Measurements from ENCODE around the gene IRF7. TPM values are rescaled to one million over a fixed set of nuclear protein-coding genes. Genes with fewer than 3 reads are reported as not detected.

Gene IRF7
- polyA plus RNA-seq, 1 of the 3 experiments (the other 2 are of a cell fraction), result 6.3 TPM

- Histone ChIP-seq H3K27me3 (ENCODE audit: insufficient read depth) (no peaks in the 10 kb centered on the region), H3K36me3 (replicated peaks in 1 of 2; ENCODE audit: control insufficient read depth in 1 of 2, insufficient read depth in 2 of 2, low read length in 1 of 2) (no peaks in the 10 kb centered on the region), H3K79me2 (ENCODE audit: insufficient read depth) (peaks cover 49% of the 10 kb centered on the region), H4K20me1 (ENCODE audit: insufficient read depth) (peaks cover 45% of the 10 kb centered on the region), H3K9ac (peak within 1 kb of the TSS; percentile 89), H3K4me3 (ENCODE audit: low read depth in 2 of 2, low read length in 1 of 2) (peak within 1 kb of the TSS; percentile 93 to 98), H3K27ac (ENCODE audit: low read depth in 2 of 2, low read length in 1 of 2) (peak within 1 kb of the TSS; percentile 77 to 98), H3K9me3 (no peaks in the 10 kb centered on the region), H3K9me2 (no peaks in the 10 kb centered on the region), H3F3A (replicated peaks; ENCODE audit: insufficient read depth) (no peaks in the 10 kb centered on the region), H3K4me2 (peak within 1 kb of the TSS; percentile 97), H3K4me1 (ENCODE audit: control insufficient read depth in 1 of 2, insufficient read depth in 2 of 2, low read depth in 1 of 2, low read length in 1 of 2) (peaks cover 4 to 29% of the 10 kb centered on the region in 2 experiments; a peak in 3 of 4 replicates), H2AFZ (ENCODE audit: low read depth) (peak within 1 kb of the TSS; percentile 93)
- WGBS (ENCODE audit: low lambda C conversion rate), result 1% methylated on average over 32 of the region's 99 CpGs
- ChIA-PET CTCF (interaction anchor here (0.6 to 1.5 kb wide), 5 partner anchors 10 to 151 kb away, joined by 3 to 5 read pairs (median 3); no protein-coding TSS in a partner anchor), POLR2A (interaction anchor here (0.7 to 1.8 kb wide), 6 partner anchors 10 to 70 kb away, joined by 3 to 14 read pairs (median 3); no protein-coding TSS in a partner anchor)
- TF ChIP-seq EP300 (IDR thresholded peaks at IDR 0.05; ENCODE audit: borderline replicate concordance in 1 of 2, low read depth in 1 of 2, low read length in 1 of 2) (peak in 1 of 2 experiments; percentile 49; a peak in 1 of 4 replicates), GABPA (IDR thresholded peaks at IDR 0.05; ENCODE audit: low read depth) (peak; percentile 90), TAF1 (IDR thresholded peaks at IDR 0.05; ENCODE audit: borderline replicate concordance, low read depth, low read length) (peak; percentile 97), ELF1 (IDR thresholded peaks at IDR 0.05) (peak; percentile 88), POLR2AphosphoS5 (IDR thresholded peaks at IDR 0.05; ENCODE audit: low read depth, low read length) (peak; percentile 72; the same call in 1 of the 2 replicates), FOXJ3 (CRISPR knock-in tag; IDR thresholded peaks at IDR 0.05) (no peak), MAX (IDR thresholded peaks at IDR 0.05; ENCODE audit: low read depth) (peak; percentile 59; the same call in 1 of the 2 replicates), MXI1 (IDR thresholded peaks at IDR 0.05; ENCODE audit: low read depth, low read length) (peak; percentile 31; the same call in 1 of the 2 replicates), GATA2 (CRISPR knock-in tag; IDR thresholded peaks at IDR 0.05) (no peak), SIN3A (IDR thresholded peaks at IDR 0.05; ENCODE audit: borderline replicate concordance, low read depth, low read length) (peak; percentile 48; the same call in 1 of the 2 replicates)
- TF ChIP-seq, protein P1, sequence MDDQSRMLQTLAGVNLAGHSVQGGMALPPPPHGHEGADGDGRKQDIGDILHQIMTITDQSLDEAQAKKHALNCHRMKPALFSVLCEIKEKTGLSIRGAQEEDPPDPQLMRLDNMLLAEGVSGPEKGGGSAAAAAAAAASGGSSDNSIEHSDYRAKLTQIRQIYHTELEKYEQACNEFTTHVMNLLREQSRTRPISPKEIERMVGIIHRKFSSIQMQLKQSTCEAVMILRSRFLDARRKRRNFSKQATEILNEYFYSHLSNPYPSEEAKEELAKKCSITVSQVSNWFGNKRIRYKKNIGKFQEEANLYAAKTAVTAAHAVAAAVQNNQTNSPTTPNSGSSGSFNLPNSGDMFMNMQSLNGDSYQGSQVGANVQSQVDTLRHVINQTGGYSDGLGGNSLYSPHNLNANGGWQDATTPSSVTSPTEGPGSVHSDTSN (IDR thresholded peaks at IDR 0.05), result 0 out of 2 replicates have a peak, but pooled peaks have one; percentile 3
- TF ChIP-seq, protein P2, sequence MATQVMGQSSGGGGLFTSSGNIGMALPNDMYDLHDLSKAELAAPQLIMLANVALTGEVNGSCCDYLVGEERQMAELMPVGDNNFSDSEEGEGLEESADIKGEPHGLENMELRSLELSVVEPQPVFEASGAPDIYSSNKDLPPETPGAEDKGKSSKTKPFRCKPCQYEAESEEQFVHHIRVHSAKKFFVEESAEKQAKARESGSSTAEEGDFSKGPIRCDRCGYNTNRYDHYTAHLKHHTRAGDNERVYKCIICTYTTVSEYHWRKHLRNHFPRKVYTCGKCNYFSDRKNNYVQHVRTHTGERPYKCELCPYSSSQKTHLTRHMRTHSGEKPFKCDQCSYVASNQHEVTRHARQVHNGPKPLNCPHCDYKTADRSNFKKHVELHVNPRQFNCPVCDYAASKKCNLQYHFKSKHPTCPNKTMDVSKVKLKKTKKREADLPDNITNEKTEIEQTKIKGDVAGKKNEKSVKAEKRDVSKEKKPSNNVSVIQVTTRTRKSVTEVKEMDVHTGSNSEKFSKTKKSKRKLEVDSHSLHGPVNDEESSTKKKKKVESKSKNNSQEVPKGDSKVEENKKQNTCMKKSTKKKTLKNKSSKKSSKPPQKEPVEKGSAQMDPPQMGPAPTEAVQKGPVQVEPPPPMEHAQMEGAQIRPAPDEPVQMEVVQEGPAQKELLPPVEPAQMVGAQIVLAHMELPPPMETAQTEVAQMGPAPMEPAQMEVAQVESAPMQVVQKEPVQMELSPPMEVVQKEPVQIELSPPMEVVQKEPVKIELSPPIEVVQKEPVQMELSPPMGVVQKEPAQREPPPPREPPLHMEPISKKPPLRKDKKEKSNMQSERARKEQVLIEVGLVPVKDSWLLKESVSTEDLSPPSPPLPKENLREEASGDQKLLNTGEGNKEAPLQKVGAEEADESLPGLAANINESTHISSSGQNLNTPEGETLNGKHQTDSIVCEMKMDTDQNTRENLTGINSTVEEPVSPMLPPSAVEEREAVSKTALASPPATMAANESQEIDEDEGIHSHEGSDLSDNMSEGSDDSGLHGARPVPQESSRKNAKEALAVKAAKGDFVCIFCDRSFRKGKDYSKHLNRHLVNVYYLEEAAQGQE (IDR thresholded peaks at IDR 0.05; ENCODE audit: low read depth, low read length), result 0 out of 2 replicates have a peak, but pooled peaks have one; percentile 41
- TF ChIP-seq, protein P3, sequence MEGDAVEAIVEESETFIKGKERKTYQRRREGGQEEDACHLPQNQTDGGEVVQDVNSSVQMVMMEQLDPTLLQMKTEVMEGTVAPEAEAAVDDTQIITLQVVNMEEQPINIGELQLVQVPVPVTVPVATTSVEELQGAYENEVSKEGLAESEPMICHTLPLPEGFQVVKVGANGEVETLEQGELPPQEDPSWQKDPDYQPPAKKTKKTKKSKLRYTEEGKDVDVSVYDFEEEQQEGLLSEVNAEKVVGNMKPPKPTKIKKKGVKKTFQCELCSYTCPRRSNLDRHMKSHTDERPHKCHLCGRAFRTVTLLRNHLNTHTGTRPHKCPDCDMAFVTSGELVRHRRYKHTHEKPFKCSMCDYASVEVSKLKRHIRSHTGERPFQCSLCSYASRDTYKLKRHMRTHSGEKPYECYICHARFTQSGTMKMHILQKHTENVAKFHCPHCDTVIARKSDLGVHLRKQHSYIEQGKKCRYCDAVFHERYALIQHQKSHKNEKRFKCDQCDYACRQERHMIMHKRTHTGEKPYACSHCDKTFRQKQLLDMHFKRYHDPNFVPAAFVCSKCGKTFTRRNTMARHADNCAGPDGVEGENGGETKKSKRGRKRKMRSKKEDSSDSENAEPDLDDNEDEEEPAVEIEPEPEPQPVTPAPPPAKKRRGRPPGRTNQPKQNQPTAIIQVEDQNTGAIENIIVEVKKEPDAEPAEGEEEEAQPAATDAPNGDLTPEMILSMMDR (IDR thresholded peaks at IDR 0.05), result no peak
- peak; percentile 100 for DNase-seq
Observed at GRCh38 chr11:575996-576768, 39.6 kb downstream of the IRF7 start, which contains the start of gene PHRF1. Gene PHRF1, plus strand, starts transcription at chr11:576470. Its CDS starts 5,043 bp downstream, at chr11:581513.

Data from SK-N-SH (cell line).